NCI-H1436 (cell line): ENCODE measurements around the gene DOCK11.
A peak's percentile ranks its signal among the peaks of the same experiment; 100 is the strongest.
"Not testable (repeated sequence)": the region's sequence is repeated elsewhere in the genome, so short reads cannot be mapped to it uniquely, and the experiment has no call there.

Experiments used
- DNase-seq: peaks from one replicate; lab custom pipeline; 2025; lab: John Stamatoyannopoulos, UW

DOCK11 gene

DNA sequence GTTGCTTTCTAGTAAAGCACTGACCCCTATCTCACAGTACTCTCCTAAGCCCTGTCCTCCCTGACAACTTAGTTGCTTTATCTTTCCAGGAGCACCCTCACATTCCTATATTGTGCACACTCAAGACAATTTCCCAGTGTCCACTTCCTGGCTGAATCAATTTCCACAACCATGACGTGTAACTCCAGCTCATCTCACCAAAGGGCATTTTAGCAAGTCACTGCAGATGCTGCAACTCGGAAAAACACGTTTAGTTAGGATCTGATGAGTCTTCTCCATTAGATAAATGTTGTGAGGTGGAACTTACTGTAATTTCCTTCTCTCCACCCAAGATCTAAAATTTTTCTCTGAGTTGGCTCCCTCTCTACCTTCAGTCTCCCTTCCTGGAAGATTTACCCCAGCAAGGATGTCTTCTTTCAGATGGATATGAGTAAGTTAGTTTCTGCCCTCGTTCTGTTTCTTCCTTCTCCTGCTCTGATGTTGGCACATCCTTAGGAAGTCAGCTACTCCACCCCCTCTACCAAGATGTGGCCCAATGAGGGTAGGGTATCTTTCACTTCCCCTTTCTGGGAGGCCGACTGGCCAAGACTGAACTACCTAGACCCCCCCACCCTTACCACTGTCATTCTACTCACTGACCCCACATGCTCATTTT is 203.0 kb downstream of the DOCK11 start:
- DNase-seq = no peak

DNA sequence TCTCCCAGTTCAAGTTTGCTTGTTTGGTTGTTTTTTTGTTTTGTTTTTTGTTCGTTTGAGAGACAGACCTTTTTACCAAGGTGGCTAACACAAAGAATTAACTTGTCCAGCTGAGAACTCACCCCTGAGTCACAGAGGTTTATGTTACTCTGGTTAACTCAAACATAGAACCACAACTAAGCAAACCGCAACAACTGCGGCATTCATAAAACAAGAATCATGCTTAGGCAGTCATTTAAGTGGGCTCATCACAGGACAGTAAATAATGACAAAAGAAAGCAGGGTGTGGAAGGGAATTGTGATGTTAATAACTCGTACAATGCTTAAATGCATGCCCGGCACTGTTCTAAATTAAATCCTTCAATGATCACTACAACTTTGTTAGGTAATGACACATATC is 207.1 kb downstream of the DOCK11 start:
- DNase-seq = no peak

DNA sequence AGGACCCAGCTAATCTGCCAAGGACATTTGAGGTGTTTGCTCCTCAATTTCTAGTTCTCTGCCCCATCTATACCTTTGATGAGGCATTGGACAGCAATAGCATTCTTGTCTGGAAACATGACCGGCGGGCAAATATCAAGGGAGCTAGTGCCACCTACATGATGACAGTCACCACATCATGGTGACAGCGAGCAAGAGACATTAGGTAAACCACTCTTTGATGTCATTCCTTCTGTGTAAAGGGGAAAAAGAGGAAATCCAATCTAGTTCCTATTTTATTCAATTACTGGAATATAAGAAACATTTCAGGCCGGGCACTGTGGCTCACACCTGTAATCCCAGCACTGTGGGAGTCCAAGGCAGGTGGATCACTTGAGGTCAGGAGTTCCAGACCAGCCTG is 211.1 kb downstream of the DOCK11 start:
- DNase-seq = no peak

DNA sequence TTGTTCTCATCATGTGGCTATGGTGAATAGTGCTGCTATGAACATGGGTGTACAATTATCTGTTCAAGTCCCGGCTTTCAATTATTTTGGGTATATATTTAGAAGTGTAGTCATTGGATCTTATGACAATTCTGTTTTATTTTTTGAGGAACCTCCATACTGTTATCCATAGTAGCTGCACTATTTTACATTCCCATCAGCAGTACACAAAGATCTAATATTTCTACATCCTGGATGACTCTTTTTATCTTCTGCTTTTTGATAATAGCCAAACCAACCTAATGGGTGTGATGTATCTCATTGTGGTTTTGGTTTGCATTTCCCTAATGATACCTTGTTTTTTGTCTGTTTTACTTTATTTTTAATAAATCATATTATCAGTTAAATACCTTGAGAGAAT is 218.9 kb downstream of the DOCK11 start:
- DNase-seq = no peak

DNA sequence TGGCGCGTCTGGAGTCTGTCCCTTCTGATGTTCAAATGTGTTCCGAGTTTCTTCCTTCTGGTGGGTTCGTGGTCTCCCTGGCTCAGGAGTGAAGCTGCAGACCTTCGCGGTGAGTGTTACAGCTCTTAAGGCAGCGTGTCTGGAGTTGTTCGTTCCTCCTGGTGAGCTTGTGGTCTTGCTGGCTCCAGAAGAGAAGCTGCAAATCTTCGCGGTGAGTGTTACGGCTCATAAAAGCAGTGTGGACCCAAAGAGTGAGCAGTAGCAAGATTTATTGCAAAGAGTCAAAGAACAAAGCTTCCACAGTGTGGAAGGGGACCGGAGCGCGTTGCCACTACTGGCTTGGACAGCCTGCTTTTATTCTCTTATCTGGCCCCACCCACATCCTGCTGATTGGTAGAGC is 220.3 kb downstream of the DOCK11 start:
- DNase-seq = not testable (repeated sequence)

DNA sequence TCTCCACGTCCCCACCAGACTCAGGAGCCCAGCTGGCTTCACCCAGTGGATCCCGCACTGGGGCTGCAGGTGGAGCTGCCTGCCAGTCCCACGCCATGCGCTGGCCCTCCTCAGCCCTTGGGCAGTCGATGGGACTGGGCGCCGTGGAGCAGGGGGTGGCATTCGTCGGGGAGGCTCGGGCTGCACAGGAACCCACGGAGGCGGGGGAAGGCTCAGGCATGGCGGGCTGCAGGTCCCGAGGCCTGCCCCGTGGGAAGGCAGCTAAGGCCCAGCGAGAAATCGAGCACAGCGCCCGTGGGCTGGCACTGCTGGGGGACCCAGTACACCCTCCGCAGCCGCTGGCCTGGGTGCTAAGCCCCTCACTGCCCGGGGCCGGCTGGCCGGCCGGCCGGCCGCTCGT is 221.2 kb downstream of the DOCK11 start:
- DNase-seq = not testable (repeated sequence)

DNA sequence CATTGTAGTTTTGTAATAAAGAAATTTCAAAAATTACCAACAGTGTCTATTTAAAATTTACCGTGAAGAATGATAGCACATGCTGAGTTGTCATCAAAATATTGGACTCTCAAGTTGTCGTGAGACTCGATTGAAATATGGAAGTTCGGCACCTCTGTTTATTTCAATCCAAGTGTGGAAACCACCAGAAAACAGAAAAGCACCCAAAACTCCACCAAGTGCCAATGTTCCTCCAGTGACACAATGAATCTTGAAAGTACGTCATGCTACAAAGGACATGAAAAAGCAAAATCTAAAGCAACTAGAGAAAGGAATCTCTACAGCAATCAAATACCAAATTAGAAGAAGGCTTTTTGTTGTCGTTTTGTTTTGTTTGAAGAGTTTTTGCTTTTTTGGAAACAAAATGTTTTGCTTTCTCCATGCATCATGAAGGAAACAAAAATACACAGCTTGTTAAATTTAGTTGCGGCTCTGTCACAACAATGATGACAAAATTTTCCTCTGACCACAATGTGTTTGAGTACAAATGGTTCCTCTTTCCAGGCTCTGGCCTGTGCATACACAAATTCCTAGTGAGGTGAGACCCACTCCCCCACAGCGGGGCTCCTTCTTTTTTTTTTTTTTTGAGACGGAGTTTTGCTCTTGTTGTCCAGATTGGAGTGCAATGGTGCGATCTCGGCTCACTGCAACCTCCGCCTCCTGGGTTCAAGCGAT is 222.2 kb downstream of the DOCK11 start:
- no peak for DNase-seq

DNA sequence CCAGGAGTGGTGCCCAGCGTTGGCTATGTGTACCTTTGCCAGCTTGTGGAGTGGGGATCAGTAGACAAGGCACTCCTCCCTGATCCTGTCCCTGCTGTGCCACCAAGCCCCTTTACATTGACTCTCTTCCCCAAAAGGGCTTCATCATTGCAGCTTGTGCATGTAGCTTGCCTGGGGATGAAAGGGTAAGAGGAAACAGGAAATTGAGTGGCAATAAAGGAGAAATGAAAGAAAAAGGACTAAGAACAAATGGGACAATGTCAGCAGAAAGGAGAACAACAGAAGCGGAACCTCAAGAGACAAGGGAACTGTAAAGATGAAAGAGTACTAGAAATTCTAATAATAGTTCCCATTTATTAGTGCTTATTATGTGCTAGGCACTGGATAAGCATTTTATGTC is 223.1 kb downstream of the DOCK11 start:
- DNase-seq = no peak

DNA sequence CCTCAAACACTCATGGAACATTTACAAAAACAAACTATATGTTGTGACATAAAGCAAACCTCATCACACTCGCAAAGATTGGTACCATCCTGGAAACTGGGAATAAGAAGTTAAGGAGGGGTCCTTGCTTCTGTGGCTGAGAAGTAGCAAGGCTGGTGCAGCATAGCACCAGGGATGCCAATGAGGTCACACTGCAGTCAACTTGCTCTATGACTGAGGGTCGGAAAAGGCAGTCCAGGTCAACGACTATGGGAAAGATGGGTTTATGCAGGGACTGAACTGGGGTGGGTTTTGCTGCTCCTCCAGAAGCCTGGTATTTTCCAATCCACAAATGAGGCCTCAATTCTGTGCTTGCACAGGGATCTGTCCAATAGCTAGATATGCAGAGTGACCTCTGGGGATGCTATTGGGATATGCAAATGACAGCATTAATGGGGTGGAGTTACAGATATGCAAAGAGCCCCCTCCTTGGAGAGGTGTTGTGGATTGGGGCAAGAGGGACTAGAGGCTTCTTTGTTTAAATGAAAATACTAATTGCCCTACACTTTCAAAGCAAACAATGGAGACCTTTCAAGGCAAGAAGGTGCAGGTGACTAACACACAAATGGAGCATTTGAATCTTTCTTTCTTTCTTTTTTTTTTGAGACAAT is 224.6 kb downstream of the DOCK11 start:
- DNase-seq = no peak

DNA sequence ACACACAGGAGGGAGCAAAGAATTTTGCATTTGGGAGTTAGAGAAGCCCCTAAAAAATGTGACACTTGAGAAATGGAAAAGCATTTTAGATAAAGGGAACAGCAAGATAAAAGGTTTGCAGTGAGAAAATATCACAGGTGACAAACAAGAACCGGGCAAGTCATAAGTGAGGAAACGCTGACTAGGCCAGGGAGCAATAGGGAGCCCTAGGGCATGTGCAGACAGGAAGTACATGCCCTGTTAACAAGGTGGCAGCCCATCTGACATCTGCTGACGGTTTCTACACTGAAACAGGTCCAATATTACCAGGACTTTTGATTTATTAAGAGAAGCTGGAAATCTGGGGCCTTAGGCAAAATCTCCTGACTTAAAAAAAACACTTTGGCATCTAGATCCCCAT is 227.8 kb downstream of the DOCK11 start:
- no peak for DNase-seq

DNA sequence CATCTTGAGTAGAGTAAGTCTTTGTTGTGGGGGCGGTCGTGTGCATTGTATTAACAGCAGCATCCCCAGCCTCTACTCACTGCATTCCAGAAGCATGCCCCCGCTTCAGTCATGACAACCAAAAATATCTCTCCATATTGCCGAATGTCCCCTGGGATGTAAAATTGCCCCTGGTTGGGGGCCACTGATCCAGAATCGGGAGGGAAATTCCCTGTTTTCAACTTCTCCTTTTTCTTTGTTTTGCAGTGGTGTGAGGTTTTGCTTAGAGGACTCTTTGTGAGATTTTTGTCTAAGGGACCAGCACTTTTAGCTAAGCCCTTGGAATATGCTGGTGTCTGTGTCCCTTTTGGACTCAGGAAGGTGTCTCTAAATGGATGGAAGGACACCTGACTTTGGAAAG is 228.8 kb downstream of the DOCK11 start:
- DNase-seq = no peak

DNA sequence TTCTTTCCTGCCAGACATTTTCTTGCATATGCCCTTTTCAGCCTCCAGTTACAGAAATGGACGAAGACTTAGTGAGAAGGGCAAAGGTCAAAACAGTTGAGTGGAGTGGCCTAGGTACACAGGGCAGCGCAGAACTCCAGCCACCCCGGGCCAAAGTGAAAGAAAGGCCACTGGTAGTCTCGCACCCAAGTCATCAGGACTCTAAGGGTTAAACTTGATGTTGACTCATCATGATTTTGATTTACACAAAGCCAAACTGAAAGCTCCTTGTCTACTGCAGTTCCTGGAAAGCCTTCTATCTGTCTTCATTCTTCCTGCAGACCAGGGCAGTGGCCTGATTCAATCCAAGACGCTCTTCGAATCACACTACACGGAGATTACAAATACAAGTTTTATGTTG is 229.2 kb downstream of the DOCK11 start:
- DNase-seq = no peak

DNA sequence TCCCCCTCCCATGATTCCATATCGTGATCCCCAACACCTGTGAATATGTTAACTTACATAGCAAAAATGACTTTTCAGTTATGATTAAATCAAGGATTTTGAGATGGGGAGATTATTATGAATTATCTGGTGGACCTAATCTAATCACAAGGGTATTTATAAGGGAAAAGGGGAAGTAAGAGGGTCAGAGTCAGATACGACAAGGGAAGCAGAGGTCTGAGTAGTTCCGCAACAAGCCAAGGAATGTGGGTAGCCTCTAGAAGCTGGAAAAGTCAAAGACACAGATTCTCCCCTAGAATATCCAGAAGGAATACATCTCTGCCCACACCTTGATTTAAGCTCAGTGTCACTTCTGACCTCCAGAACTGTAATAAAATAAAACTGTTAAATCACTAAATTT is 230.8 kb downstream of the DOCK11 start:
- no peak for DNase-seq

DNA sequence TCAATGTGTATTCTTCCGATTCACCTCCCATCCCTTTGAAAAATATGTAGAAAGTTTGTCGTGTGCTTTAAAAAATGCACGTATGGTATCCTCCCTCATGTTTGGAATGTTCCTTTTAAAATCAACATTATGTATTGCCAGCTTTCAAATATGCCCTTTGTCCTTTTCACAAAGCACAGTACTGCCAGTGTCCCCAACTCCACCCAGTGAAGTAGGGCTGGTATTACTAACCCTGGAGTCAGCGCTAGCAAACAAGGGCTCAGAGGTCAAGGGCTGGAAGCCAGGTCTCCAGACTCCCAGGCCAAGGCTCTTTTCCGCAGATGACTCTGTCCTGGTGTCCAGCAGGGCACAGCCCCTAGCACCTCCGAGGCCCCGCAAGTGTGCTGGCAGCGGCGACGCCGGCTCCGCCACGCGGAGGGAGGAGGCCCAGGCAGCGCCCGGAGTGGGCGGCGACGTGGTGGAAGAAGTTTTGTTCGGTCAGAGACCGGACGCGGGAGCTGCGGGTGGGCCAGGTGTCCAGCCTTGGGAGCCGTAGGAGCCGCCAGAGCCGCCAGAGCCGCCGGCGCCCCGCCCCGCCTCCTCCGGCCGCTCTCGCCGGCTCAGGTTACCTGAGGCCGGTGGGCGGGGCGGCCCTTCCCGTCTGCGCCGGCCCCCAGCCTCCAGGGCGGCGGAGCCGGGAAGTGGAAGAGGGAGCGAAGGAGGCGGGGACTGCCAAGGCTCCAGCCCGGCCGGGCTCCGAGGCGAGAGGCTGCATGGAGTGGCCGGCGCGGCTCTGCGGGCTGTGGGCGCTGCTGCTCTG is 231.5 kb downstream of the DOCK11 start, which contains the start of gene IL13RA1:
Gene IL13RA1 (plus strand): TSS at position 720 of the 799 bp plus-strand sequence. CDS start 33 bp downstream, at position 753.
- peak; percentile 88 for DNase-seq

DNA sequence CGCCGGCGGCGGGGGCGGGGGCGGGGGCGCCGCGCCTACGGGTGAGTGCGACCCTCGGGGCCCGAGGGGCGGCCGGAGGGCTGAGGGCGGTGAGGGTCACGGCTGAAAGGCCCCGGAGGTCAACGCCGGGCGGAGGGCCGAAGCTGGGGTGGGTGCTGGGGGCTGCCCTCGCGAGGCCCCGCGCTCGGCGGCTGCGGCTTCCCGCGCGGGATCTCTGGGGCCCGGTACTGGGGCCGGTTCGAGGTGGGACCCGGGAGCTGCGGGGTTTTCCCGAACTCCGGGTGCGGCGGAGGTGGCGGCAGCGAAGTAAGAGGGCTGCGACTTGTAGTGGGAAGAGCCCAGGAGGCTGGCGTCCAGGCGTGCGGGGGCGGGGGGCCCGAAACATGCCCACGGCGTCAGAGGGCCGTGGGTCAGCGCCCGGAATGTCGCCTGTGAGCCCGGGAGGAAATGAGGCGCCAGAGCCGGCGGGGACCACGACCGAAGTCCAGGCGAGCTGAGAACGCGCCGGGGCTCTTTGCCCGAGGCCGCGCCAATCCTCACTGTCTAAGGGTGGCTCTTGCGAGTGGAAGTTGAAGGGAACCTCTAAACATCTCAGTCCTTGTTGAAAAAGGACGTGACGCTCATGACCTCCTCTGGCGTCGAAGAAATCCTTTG is 232.2 kb downstream of the DOCK11 start:
- DNase-seq = no peak

DNA sequence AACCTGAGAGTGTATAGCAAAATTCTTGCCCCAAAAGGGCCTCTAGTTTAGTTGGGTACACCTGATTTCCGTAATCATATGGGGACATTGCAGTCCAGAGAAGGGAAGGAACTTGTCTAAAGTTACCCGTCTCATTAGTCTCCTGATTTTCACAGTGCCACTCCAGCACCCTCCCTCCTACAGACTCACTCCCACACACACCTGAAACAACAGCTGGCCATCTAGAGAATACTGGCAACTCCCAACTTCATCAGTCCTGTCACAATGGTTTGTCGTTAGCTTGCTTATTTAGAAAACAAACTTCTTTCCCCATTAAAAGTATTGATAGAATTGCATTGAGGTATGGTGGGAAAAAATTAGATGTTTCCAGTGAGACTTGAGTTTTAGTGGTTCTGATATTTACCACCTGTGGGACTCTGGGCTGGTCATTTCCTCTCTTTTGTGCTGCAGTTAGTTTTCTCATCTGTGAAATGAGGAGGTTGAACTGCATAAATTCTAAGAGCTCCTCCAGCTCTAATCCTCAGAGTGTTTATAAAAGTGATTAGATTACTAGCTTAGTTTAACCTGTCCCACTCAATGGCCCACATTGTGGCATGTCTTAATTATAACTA is 233.5 kb downstream of the DOCK11 start:
- DNase-seq = no peak

DNA sequence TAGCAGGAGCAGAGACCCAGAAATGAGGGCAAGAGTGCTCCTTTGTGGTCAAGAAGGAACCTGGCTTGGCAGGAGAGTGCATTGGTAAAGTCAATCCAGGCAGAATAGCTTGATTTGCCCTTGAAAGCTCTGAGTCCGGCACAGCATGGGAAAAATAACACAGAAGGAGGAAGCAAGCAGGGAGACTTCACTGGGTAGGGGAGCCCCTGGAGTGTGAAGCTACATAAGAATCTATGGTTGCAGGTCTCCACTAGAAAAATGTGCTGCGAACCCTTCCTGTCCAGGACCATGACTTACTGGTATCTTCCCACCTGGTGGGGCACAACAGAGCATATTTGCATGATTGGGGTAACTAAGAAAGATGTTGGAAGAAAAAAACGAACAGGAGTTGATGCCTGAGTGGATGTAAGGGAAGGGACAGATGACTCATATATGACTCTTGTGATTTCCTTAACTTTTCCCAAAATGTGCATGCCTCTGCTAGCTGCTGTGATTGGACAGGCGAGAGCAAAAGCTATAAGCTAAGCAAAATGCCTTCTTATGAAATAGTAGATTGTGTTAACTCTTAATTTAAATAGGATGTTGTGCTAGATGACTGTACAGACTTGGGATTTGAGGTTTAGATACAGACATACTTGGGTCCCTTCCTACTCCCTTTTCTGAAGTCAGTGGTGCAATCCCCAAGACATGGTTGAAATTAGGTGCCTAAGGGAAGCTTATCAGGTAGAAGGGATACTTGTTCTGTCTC is 235.1 kb downstream of the DOCK11 start:
- no peak for DNase-seq

DNA sequence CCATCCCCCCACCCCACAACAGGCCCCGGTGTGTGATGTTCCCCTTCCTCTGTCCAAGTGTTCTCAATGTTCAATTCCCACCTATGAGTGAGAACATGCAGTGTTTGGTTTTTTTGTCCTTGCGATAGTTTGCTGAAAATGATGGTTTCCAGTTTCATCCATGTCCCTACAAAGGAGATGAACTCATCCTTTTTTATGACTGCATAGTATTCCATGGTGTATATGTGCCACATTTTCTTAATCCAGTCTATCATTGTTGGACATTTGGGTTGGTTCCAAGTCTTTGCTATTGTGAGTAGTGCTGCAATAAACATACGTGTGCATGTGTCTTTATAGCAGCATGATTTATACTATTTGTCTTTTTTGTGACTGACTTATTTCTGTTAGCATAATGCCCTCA is 236.9 kb downstream of the DOCK11 start:
- DNase-seq = not testable (repeated sequence)

DNA sequence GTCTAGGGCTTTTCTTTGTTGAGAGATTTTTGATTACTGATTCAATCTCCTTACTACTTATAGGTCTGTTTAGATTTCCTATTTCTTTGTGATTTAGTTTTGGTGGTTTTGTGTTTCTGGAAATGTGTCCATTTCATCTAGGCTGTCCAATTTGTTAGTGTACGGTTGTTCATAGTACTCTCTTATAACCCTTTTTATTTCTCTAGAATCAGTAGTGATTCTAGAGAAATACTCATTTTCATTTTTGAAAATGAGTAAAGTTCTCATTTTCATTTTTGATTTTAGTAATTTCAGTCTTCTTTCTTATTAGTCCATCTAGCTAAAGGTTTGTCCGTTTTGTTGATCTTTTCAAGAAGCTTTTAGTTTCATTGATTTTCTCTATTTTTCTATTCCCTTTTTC is 239.3 kb downstream of the DOCK11 start:
- no peak for DNase-seq
